K562 (cell line): Measurements from ENCODE around the gene CEACAM8. TPM values are rescaled to one million over a fixed set of nuclear protein-coding genes. Genes with fewer than 3 reads are reported as not detected.

Source experiments
- IRF2 ChIP-seq: sonication (generic); formaldehyde crosslinking; IDR thresholded peaks from 2 replicates; pipeline ENCODE4 v1.8.1; 2022; ENCODE audit warnings: mild to moderate bottlenecking, missing genetic modification reagents
- KLF6 ChIP-seq: fragments of 250-450 bp; sonication (Bioruptor Pico); IDR thresholded peaks from 2 replicates; pipeline ENCODE4 v1.4.0; 2020; ENCODE audit warnings: mild to moderate bottlenecking, moderate library complexity, borderline replicate concordance
- XRCC4 ChIP-seq: IDR thresholded peaks from one replicate; pipeline ENCODE4 v1.6.1; 2011; ENCODE audit not compliant: insufficient read depth, insufficient read length; ENCODE audit errors: extremely low read depth
- ZNF318 ChIP-seq, 2 experiments: fragments of 450-650 bp; IDR thresholded peaks; 2 replicates each; pipeline ENCODE4 v1.6.1; 2016; ENCODE audit warnings: mild to moderate bottlenecking in 2 of 2, borderline replicate concordance in 1 of 2, low read depth in 1 of 2, moderate library complexity in 1 of 2
- ZNF518B ChIP-seq: fragments of 250-450 bp; sonication (Bioruptor Pico); IDR thresholded peaks from 2 replicates; pipeline ENCODE4 v1.5.0; 2021; ENCODE audit warnings: mild to moderate bottlenecking, moderate library complexity
- polyA plus RNA-seq, 8 experiments: library from polyadenylated mRNA; depleted of rRNA in 4 of 8; stranded (reverse) in 5 of 8; unstranded in 3 of 8; fragments of >200 nt; fragmentation: Nextera tagmentation in 2 of 8; fragmentation: Illumina TruSeq in 1 of 8; extraction: Ambion mirVana in 2 of 8; extraction: Trizol in 1 of 8; gene quantifications; 2 replicates each; pipeline versions ENCODE4 v1.2.1 to v1.2.3, GENCODE V29; 2011 to 2014; ENCODE audit warnings: inconsistent platforms in 1 of 8, missing spikeins in 1 of 8
- total RNA-seq, 7 experiments: library from RNA; depleted of rRNA in 6 of 7; stranded (reverse); fragments of >200 nt in 6 of 7; fragmentation: Illumina TruSeq in 2 of 7; extraction: Trizol in 2 of 7; gene quantifications; 2 replicates each; pipeline versions ENCODE4 v1.2.1 to v1.2.3, GENCODE V29; 2011 to 2021; ENCODE audit warnings: low replicate concordance in 1 of 7

CEACAM8 gene
- total and polyA plus RNA-seq, 9 of the 15 experiments (the other 6 are each of a cell fraction or from before 2014, with no cell fraction given), result not detected

GRCh38 chr19:42577016-42577415, 17.7 kb downstream of the CEACAM8 start (continued):
- no peak for TF ChIP-seq ZNF518B (CRISPR knock-in tag)
- no peak for TF ChIP-seq ZNF318 (IDR thresholded peaks at IDR 0.05; ENCODE audit: borderline replicate concordance in 1 of 2, low read depth in 1 of 2)
- TF ChIP-seq XRCC4, result no peak
- no peak for TF ChIP-seq IRF2
- no peak for TF ChIP-seq KLF6 (CRISPR knock-in tag)
